ENCODE results near the gene KAZN.

KAZN gene

DNA sequence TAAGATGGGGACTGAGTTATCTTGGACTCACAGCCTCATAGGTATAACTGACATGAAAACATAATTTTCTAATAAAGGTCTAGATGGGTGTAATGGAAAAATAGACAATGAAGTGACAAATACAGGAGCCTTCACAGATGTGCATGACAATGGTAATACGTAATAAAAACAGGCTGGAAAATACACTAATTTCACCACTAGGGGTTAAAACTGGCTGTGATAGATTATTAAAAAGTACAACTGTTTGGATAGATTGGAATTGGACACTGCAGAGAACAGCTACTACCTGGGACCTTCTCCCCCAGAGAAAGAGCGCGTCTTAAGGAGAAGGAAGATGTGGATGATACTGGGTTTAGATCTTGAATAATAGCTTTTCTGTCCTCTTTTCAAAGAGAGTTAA lies 9.8 kb downstream of the KAZN start (continued):
- TF ChIP-seq ZNF148 (tag by site-specific recombination; IDR thresholded peaks at IDR 0.05; ENCODE audit: borderline replicate concordance) (no peak), ZNF792 (tag by site-specific recombination; IDR thresholded peaks at IDR 0.05) (no peak), ZBTB49 (tag by site-specific recombination; IDR thresholded peaks at IDR 0.05; ENCODE audit: low read depth) (no peak), ZBTB21 (tag by site-specific recombination; IDR thresholded peaks at IDR 0.05) (no peak), SP3 (tag by site-specific recombination; IDR thresholded peaks at IDR 0.05) (no peak)

DNA sequence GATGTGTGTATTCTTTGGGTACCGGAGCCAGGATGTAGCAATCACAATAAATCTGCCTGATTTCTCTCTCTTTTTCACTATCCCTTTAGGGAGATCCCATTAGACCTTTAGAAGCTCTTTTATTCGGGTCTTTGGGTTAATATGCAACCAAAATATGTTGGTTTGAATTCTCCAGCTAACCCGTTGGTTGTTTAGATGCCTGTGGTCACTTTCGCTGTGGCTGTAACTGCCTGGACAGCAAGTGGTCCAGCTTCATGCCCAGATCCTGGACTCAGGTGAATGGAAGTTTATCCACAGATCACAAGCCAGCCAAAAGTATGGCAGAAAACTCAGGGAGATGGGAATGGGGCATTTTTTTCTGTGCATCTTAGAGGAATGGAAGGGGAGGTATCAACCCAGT lies 12.3 kb downstream of the KAZN start:
- Histone ChIP-seq H3K9me3 (ENCODE audit: control insufficient read depth, insufficient read depth, low read depth, low read length) (no peaks in the 10 kb centered on the region), H3K36me3 (ENCODE audit: control insufficient read depth in 2 of 2, insufficient read depth in 1 of 2, low read length in 2 of 2) (no peaks in the 10 kb centered on the region), H3K4me3 (ENCODE audit: low read depth, low read length) (no peak overlapping the region), H3K4me1 (ENCODE audit: control insufficient read depth, insufficient read depth, low read length) (no peaks in the 10 kb centered on the region), H3K27ac (ENCODE audit: extremely low read depth, low read depth, low read length) (no peak overlapping the region)
- TF ChIP-seq TRIM28 (IDR thresholded peaks at IDR 0.05; ENCODE audit: borderline replicate concordance, low read length), result no peak
- TF ChIP-seq RBAK (tag by site-specific recombination; IDR thresholded peaks at IDR 0.05), result no peak
- TF ChIP-seq ZNF10 (tag by site-specific recombination; IDR thresholded peaks at IDR 0.05), result no peak
- TF ChIP-seq, protein P1, sequence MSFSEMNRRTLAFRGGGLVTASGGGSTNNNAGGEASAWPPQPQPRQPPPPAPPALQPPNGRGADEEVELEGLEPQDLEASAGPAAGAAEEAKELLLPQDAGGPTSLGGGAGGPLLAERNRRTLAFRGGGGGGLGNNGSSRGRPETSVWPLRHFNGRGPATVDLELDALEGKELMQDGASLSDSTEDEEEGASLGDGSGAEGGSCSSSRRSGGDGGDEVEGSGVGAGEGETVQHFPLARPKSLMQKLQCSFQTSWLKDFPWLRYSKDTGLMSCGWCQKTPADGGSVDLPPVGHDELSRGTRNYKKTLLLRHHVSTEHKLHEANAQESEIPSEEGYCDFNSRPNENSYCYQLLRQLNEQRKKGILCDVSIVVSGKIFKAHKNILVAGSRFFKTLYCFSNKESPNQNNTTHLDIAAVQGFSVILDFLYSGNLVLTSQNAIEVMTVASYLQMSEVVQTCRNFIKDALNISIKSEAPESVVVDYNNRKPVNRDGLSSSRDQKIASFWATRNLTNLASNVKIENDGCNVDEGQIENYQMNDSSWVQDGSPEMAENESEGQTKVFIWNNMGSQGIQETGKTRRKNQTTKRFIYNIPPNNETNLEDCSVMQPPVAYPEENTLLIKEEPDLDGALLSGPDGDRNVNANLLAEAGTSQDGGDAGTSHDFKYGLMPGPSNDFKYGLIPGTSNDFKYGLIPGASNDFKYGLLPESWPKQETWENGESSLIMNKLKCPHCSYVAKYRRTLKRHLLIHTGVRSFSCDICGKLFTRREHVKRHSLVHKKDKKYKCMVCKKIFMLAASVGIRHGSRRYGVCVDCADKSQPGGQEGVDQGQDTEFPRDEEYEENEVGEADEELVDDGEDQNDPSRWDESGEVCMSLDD (tag by site-specific recombination; IDR thresholded peaks at IDR 0.05), result no peak
- no peak for TF ChIP-seq ZNF274 (IDR thresholded peaks at IDR 0.05; ENCODE audit: low read length)
- TF ChIP-seq ZNF274 (tag by site-specific recombination; IDR thresholded peaks at IDR 0.05; ENCODE audit: borderline replicate concordance), result no peak
- TF ChIP-seq, protein P2, sequence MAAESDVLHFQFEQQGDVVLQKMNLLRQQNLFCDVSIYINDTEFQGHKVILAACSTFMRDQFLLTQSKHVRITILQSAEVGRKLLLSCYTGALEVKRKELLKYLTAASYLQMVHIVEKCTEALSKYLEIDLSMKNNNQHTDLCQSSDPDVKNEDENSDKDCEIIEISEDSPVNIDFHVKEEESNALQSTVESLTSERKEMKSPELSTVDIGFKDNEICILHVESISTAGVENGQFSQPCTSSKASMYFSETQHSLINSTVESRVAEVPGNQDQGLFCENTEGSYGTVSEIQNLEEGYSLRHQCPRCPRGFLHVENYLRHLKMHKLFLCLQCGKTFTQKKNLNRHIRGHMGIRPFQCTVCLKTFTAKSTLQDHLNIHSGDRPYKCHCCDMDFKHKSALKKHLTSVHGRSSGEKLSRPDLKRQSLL (tag by site-specific recombination; IDR thresholded peaks at IDR 0.05), result no peak
- no peak for TF ChIP-seq ZNF16 (tag by site-specific recombination; IDR thresholded peaks at IDR 0.05; ENCODE audit: low read depth)
- no peak for TF ChIP-seq SP7 (tag by site-specific recombination; IDR thresholded peaks at IDR 0.05)
- TF ChIP-seq BCL11B (tag by site-specific recombination; IDR thresholded peaks at IDR 0.05; ENCODE audit: low read depth), result no peak
- TF ChIP-seq ZNF76 (tag by site-specific recombination; IDR thresholded peaks at IDR 0.05; ENCODE audit: borderline replicate concordance, low read depth), result no peak
- CTCF ChIA-PET, result no interaction called here
- POLR2A ChIA-PET, result no interaction called here

Measured in HEK293 (cell line).